ENCODE data around the gene MERTK. TPM values are rescaled to one million over a fixed set of nuclear protein-coding genes. Genes with fewer than 3 reads are reported as not detected.
A peak's percentile ranks its signal among the peaks of the same experiment; 100 is the strongest.
"Not testable (repeated sequence)": the region's sequence is repeated elsewhere in the genome, so short reads cannot be mapped to it uniquely, and the experiment has no call there.

MERTK gene
- total RNA-seq, 1 donor from 2014 or later = 4.3 TPM

- DNase-seq (ENCODE audit: low read depth) = no peak
- no peak overlapping the region for H3K4me3 ChIP-seq (ENCODE audit: low read depth, low read length)
Observed at GRCh38 chr2:112031473-112032223, 133.2 kb downstream of the MERTK start.

DNA sequence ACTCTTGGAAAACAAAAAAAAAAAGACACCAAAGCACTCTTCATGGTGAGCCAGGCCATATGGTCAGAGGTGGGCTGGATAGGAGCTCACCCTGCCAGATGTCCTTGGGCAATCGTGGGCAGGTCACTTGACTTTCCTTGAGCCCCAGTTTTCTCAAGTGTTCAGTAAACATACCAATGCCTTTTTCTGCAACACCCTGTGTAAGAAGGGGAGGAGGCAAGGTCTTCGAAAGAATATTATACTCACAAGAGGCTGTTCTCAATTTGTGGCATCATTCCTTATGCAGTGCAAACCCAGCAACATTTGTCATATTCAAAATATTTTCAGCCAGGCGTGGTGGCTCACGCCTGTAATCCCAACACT is 133.8 kb downstream of the MERTK start:
- H3K4me3 ChIP-seq (ENCODE audit: low read depth, low read length) = no peak overlapping the region
- no peak for DNase-seq (ENCODE audit: low read depth)
- TF ChIP-seq CTCF (conservative IDR thresholded peaks at IDR 0.05; ENCODE audit: low read depth, low read length) = no peak

More at GRCh38 chr2:112031473-112032223, 133.2 kb downstream of the MERTK start:
- no peak for TF ChIP-seq CTCF (conservative IDR thresholded peaks at IDR 0.05; ENCODE audit: low read depth, low read length)

DNA sequence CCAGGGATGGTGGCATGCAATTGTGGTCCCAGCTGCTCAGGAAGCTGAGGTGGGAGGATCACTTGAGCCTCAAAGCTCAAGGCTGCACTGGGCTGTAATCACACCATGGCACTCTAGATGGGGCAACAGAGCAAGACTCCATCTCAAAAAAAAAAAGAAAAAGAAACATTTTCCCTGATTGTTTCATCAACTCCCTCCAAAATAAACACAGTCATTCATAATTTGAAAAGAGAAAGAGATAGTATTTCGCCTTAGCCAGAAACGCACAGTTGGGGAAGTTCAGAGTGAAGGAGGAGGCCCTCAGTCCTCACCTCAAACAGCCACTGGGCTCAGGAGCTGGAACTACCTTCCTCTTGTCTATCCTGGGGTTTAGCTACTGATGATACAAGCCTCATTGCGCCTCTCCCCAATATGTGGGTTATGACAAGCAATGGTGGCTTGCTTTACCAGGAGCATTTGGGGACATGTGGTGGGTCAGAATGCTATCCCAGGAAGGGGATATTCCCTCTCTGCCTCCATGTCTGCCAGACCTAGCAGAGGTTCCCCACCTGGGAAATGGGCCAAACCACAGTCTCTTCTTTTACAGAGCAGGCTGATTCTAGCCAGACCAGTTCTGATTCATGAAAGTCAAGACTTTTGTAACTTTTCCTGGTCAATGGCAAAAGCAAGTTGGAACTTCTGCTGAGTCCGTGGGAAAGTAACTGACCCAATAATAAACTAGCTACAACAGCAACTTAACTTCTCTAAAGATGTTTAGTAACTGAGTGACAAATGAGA is 134.5 kb downstream of the MERTK start:
- H3K4me3 ChIP-seq (ENCODE audit: low read depth, low read length) = no peak overlapping the region
- DNase-seq (ENCODE audit: low read depth) = no peak
- TF ChIP-seq CTCF (conservative IDR thresholded peaks at IDR 0.05; ENCODE audit: low read depth, low read length) = peak; percentile 20

GRCh38 chr2:112033600-112033999 is 135.2 kb downstream of the MERTK start:
- no peak for TF ChIP-seq CTCF (conservative IDR thresholded peaks at IDR 0.05; ENCODE audit: low read depth, low read length)
- DNase-seq (ENCODE audit: low read depth) = no peak
- no peak overlapping the region for H3K4me3 ChIP-seq (ENCODE audit: low read depth, low read length)

GRCh38 chr2:112034924-112035323 is 136.5 kb downstream of the MERTK start:
- TF ChIP-seq CTCF (conservative IDR thresholded peaks at IDR 0.05; ENCODE audit: low read depth, low read length) = no peak
- no peak for DNase-seq (ENCODE audit: low read depth)
- H3K4me3 ChIP-seq (ENCODE audit: low read depth, low read length) = no peak overlapping the region

DNA sequence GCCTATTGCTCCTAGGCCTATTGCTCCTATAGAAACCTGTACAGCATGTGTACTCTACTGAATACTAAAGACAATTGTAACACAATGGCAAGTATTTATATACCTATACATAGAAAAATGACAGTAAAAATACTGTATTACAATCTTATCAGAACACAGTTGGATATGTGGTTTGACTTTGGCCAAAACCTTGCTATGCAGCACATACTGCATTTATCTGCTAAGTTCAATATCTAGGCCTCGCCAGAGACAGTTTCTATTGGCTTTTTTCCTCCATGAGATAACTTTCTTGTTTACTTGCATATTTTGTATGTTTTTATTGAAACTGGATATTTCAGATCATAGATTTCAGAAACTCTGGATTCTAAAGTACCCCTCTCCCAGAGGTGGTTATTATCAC is 137.4 kb downstream of the MERTK start:
- TF ChIP-seq CTCF (conservative IDR thresholded peaks at IDR 0.05; ENCODE audit: low read depth, low read length) = no peak
- H3K4me3 ChIP-seq (ENCODE audit: low read depth, low read length) = no peak overlapping the region
- DNase-seq (ENCODE audit: low read depth) = no peak

DNA sequence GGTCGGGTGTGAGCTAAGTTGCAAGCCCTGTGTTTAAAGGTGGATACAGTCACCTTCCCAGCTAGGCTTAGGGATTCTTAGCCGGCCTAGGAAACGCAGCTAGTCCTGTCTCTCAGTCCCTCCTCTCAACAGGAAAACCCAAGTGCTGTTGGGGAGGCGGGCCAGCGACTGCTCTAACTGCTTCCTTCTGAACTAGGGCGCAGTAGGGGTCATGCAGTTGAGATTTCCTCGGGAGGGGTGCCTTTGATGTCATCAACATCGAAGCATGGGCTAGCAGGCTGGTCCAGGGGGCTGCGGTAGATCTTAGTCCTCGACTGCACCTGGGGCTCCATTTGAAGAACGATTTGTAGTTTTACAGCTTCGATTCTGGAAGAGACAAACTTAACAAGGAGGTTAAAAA is 141.1 kb downstream of the MERTK start:
- not testable (repeated sequence) for H3K4me3 ChIP-seq (ENCODE audit: low read depth, low read length); DNase-seq (ENCODE audit: low read depth)

GRCh38 chr2:112040066-112040465 is 141.7 kb downstream of the MERTK start:
- DNase-seq (ENCODE audit: low read depth); H3K4me3 ChIP-seq (ENCODE audit: low read depth, low read length): not testable (repeated sequence)

GRCh38 chr2:112041460-112041859 is 143.1 kb downstream of the MERTK start:
- DNase-seq (ENCODE audit: low read depth) = not testable (repeated sequence)

More at GRCh38 chr2:112041460-112041859, 143.1 kb downstream of the MERTK start:
- H3K4me3 ChIP-seq (ENCODE audit: low read depth, low read length) = not testable (repeated sequence)
